Hematopoietic multipotent progenitor cell treated with erythropoietin and hydrocortisone succinate and interleukin-3 and kit ligand, for 8 days (in vitro differentiated cells): ENCODE measurements around the gene KIAA1217.

Source experiments
- DNase-seq: peaks from one replicate; pipeline ENCODE4 v3.0.0-alpha.2; 2015

KIAA1217 gene

DNA sequence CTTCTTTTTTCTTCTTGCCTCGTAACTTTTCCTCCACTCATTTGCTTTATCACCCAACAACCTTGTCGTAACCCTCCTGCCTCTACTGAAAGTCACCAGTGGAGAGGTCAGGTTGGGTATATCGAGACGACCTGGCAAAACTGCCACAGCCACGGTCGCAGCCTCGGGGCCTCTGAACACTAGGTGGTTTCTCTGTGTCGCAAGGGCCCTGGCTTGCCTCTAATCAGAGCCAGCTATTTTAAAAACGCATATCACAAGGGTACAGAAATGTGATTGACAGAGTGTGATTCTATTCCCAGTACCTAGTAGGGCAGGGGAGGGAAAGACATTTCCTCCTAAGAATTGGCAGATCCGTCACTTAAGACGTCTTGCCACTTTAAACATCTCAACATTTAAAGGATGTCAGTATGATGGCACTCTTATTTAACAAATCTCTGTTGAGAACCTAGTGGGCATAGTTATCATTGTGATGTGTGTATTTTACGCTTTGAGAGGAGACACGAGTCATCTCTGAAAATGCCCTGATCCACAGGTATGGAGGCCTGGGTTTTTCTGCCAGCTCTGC, 317.2 kb downstream of the KIAA1217 start:
- DNase-seq = no peak

DNA sequence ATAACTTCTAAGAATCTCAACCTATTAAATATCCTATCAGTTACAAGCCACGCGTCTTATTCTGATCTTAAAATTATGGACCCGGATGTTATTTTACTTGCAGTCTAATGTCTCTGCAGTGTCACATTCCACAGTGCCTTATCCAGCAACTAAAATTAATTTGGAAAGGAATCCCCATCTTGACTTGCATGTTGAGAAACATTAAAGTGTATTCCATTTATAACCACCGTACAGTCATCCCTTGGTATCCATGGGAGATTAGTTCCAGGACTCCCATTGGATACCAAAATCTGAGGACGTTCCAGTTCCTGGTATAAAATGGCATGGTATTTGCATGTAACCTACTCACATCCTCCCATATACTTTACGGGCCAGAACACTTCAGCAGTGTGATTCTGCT, 320.0 kb downstream of the KIAA1217 start:
- DNase-seq = no peak

DNA sequence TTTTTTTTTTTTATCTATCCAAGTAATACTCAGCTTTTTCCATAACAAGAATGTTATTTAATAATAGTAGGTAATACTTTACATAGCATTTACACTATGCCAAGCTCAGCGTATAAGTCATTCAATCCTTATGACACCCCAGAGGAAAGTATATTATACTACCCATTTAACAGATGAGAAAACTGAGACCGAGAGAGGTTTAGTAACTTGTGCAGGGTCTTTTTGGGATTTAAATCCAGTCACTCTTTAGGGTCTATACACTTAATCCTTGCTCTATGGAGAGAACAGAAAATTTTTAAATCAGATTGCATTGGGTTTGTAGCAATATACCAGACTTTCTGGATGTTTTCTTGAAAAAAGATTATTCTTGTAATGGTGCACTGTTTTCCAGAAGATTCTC, 322.5 kb downstream of the KIAA1217 start:
- no peak for DNase-seq

DNA sequence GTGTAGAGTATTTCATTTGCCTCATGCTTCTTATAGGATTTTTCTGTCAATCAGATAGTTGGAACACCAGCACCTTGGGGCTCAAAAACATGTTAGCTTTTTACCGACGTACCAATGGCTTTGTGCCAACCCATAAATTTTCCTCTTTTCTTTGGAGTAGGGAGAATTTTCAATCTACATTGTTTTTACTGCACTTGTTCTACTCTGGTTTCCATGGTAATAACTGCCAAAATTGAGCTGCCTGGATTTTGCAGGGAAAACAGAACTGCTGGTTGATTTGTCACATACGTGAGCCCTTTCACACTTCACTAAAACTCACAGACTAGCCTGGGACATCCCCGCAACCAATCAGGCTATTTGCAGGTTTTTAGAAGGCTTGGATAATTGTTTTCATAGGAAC, 325.0 kb downstream of the KIAA1217 start:
- DNase-seq = no peak

DNA sequence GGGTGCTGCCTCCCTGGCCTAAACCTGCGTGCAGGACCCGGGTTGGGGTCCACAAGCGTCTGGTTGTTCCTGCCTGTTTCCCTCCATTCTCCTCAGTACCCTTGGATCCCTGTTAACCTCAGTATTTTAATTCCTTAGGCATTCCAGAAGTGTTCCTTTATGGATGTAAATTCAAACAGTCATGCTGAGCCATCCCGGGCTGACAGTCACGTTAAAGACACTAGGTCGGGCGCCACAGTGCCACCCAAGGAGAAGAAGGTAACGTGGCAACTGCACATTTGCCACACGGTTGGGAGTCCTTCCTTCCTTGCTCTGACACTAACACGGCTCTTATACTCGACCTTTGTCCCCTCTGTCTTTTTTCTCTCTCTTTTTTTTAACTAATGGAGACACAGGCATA, 327.7 kb downstream of the KIAA1217 start:
- DNase-seq = no peak

DNA sequence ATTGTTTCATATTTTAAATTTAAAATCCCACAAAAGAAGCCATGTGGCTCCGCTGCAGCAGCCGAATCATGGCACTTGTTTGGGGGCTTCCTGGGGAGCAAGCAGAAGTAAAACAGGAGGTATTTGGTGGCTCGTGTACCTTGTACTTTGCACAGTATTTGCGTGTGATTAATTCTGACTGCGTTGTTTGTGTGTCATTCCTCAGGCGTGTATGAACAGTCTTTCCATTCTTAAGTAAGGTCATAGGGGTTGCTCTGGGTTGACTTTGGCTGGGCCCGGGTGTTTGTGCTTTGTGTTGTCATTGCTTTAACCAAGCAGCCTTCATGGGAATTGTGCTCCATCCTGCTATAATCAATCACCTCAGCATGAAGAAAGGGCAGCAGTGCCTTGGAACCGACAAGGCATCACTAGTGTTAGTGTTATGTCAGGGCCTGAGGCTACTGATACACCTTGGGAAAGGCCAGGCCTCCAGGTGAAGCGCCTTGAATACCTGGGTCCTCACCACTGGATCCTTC, 332.4 kb downstream of the KIAA1217 start:
- no peak for DNase-seq

DNA sequence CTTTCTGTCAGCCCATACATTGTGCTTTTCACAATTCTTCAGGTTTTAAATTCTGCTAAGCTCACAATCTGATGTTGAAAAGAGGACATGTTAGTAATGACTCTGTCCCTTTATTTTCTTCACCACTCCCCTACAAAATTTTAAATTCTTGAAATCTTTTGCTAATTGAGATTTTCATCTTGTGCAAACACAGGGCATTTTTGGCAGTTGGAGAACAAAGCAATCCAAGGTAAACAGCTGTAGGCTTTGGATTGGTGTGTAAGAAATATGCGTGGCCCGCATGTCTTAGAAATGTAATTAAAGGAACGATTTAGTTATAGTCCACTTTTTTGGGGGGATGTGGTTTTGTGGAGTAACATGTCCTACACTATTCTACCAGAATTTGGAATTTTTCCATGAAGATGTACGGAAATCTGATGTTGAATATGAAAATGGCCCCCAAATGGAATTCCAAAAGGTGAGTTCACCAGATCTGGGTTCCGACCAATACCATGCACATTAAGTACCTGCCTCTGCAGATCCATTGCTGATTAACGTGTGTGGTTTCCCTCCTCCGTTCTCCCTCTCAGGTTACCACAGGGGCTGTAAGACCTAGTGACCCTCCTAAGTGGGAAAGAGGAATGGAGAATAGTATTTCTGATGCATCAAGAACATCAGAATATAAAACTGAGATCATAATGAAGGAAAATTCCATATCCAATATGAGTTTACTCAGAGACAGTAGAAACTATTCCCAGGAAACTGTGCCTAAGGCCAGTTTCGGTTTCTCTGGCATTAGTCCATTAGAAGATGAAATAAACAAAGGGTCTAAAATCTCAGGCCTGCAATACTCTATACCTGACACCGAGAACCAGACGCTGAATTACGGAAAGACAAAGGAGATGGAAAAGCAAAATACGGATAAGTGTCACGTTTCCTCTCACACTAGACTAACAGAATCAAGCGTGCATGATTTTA, 333.7 kb downstream of the KIAA1217 start:
- DNase-seq = no peak

DNA sequence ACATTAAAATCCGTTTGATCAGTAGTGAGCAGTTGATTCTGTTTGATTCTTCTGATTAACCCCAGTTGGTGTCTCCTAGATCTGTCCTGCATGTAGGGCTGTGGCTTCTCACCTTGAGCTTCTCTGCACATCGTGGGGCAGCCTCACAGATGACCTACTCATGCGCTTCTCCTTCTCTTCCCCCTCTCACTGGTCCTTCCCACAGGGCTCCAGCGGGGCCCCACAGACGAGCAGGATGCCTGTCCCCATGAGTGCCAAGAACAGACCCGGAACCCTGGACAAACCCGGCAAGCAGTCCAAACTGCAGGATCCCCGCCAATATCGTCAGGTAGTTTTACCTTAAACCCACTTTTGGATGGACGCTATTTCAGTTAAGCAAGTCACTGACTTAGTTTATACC, 335.8 kb downstream of the KIAA1217 start:
- no peak for DNase-seq

DNA sequence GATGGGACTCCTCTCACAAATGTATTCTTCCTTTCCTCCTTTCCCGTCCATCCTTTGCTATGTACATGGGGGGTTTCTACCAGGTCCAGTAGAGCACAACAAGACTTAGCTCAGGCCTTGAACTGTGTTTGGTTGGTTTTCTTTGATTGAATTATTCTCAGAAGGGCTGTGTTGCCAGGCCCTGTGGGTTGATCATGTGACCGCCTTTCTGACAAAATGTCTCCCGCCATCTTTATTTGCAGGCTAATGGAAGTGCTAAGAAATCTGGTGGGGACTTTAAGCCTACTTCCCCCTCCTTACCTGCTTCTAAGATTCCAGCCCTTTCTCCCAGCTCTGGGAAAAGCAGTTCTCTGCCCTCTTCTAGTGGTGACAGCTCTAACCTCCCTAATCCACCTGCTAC, 336.6 kb downstream of the KIAA1217 start:
- DNase-seq = no peak

DNA sequence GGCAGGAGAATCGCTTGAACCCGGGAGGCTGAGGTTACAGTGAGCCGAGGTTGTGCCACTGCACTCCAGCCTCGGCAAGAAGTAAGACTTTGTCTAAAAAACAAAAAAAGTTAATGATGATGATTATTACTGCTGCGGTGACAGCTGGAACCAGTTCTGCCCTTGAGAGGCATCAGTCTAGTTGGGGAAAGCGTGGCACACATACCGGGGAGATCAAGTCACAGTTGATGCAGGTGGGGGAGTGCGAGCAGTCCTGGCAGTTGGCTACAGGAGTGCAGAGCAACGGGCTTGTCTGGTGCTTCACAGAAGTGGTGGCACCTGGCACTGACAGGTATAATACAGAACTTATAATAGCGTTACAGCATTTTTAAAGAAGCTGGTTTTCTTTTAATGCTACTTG, 341.7 kb downstream of the KIAA1217 start:
- no peak for DNase-seq

DNA sequence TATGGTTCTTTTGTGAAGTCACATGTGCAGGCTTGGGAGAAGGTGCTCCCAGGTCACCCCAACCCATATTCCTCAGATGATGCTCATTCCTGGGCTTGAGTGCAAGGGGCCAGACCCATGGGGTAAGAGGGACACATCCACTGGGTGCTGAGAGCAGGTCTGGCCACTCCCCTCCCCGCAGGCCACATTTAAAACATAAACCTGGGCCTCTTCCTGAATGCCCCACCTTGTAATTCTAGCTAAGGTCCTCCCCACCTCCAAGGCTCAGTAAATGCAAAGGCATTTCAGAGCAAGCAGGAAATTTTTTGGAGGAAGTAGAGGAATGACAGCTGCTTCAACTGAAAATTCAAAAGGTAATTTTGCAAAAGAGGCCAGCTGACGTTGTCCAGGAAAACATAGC, 342.2 kb downstream of the KIAA1217 start:
- no peak for DNase-seq

DNA sequence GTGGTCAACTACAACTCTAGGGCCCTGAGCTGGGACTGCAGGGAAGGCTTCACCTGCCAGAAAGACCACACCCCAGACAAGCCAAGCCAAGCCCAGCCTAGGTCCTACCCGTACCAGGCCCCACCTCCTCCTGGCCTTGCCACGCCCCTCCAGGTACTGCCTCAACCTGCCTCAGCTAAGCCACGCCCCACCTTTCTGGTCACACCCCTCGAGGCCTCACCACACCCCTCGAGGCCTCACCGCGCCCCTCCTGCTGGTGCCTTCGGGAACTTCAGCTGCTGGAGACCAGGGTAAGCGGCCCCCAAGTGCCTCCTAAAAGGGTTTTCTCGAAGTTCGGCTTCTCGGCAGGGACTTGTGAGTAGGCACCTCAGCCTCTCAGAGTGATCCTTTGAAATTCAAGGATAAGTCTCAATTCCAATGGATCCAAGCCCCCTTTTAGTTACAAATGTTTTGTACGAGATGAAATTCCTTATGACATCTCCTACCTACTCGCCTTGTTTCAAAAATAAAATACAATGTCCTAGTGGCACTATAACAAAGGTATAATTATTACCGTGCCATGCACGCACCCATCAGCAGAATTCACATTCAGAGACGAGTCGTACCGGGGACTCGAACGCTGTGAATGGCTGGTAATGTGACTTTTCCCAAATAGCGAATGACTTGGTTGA, 343.5 kb downstream of the KIAA1217 start:
- DNase-seq = no peak

DNA sequence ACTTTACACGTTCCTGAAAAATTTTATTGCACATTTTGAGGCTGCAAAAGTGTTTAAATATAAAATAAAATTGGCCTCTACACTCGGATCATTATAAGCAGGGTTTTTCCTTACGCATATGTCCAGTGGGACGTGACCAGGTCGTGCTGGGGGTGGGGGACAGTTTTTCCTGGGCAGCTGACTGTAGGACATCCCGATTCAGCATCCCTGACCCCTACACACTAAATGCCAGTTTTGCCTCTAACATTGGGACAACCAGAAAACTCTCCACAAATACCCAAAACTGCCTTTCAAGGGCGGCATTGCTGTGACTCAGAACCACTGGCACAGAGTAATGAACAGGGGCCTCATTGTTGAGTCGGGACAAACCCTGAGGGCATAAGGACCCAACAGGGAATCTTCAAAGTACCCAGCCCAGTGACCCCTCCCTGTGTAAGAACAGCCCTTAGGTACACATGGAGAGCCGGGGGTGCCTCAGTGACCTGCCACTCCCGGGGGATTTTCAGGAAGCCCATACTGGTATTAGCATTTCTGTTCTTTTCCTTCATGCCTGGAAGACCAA, 344.2 kb downstream of the KIAA1217 start:
- no peak for DNase-seq

DNA sequence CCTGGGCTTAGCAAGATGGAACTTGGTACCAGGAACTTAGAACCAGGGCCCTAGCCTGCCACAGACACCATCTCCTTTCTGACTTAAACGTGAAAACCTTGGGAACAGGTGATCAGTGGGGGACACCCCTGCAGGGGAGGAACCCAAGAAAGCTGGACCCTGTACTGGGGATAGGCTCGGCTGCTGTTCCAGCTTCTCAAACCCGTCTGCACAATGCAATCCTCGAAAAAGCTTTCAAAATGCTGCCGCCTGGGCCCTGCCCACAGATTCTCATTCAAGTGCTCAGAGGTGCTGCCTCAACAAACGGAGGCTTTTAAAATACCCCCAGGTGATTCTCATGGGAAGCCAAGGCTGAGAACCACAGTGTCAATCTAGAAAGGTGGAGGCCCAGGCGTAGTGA, 345.1 kb downstream of the KIAA1217 start:
- no peak for DNase-seq

DNA sequence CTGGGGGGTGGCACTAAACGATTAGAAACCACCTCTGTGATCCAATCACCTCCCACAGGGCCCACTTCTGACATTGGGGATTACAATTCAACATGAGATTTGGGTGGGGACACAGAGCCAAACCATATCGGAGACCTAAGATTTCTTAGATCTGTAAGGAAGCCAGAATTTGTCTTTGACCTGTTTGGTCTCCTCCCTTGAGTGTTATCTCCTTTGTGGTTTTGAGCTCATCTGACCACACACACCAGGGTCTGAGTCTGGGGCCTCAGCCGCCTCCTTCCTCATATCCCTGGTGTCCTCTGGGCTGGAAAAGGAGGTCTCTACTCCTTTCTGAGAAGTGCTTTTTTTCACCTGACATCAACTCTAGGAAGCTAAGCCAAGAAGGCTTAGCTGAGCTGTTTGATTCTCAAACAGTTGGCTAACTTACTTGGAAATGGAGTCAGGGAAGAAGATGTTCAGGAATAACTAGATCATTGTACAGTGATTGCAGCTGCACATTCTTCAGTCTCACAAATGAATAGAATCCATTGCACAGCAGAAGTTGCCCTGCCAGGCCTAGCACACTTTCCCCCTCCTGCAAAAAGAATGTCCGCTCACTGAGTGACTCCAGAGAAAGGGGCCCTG, 347.3 kb downstream of the KIAA1217 start:
- peak; percentile 27 for DNase-seq

DNA sequence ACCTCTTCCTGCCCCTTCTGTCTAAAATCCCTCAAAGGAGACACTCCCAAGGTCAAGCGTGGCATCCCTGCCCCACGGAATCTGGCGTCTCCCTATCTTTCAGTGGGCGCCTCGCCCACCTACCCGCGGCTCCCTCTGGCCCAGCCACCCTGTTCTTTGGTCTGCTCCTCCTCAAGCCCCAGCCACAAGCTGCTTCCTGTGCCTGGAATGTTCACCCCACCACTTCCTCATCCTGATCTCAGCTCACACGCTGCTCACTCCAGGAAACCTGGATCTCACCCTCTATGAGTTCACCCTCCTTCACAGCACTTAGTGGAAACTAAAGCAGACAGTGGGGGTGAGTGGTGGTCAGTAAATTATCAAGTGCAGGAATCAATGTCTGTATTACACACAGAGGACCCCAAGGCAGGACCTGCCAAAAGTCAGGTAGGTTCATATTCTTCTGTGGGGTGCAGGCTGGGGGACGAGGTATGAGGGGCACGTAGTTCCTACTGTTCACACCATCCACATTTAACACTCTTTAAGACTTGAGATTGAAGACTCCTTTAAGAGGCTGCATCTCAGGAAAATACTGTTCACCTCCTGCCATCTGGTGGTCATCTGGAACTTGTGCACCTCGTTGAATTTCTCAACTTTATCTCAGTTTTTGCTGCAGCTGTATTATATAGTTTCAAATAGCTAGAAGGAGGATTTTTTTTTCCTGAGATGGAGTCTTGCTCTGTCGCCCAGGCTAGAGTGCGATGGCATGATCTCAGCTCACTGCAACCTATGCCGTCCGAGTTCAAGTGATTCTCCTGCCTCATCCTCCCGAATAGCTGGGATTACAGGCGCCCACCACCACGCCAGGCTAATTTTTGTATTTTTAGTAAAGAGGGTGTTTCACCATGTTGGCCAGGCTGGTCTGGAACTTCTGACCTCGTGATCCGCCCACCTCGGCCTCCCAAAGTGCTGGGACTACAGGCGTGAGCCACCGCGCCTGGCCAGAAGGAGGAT, 348.1 kb downstream of the KIAA1217 start:
- peak; percentile 84 for DNase-seq

DNA sequence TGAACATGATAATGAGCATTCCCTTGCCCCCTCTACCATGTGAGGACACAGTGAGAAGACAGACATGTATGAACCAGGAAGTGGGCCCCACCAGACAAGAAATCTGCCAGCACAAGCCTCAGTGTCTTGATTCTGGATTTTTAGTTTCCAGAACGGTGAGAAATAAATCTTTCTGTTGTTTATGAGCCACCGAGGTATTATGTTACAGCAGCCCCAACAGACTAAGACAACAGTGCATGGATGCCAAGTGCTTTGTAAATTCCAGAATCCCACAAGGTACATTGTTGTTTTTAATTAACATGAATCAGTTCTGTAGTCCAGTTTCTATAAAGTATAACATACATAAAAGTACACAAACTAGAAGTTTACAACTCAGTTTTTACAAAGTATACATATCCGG, 352.5 kb downstream of the KIAA1217 start:
- DNase-seq = no peak

DNA sequence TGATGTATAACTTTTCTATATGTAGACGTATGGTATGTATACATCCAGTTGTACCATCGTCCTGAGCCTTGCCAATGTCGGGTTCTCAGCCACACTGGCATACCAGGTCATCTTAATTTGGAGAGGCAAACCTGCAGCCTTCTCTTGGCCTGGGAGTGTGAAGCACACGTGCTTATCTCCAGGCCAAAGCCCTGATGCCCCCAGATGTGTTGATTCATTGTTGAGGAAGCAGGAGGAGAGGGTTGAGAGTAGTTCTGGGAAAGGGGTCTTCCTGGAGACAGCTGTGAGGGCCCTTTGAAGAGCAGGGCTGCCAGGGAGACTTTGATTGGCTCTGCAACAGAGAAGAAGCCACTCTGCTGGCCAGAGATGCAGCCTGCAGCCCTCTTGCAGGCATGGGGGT, 359.1 kb downstream of the KIAA1217 start:
- peak; percentile 71 for DNase-seq

DNA sequence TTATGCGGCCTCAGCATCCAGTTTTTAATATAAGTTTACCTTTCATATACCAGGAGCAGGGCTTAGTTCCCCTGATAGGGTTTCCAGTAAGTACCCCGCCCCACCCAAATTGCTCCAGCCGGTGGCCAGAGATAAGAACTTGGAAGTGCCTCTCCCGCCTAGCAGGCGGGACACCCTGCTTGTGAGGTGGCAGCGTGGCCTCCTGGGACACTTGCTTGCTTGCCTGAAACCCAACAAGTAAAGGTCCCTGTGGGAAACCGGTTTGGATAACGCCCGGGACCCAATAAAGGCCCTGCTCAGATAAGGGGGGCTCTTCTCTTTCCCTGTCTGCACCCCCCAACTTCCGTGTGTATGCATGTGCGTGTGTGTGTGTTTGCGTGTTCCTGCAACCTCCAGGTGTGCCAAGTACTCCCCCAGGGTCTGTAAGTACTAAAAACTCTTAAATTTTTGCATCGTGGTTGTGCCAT, 360.4 kb downstream of the KIAA1217 start:
- DNase-seq = peak; percentile 98

DNA sequence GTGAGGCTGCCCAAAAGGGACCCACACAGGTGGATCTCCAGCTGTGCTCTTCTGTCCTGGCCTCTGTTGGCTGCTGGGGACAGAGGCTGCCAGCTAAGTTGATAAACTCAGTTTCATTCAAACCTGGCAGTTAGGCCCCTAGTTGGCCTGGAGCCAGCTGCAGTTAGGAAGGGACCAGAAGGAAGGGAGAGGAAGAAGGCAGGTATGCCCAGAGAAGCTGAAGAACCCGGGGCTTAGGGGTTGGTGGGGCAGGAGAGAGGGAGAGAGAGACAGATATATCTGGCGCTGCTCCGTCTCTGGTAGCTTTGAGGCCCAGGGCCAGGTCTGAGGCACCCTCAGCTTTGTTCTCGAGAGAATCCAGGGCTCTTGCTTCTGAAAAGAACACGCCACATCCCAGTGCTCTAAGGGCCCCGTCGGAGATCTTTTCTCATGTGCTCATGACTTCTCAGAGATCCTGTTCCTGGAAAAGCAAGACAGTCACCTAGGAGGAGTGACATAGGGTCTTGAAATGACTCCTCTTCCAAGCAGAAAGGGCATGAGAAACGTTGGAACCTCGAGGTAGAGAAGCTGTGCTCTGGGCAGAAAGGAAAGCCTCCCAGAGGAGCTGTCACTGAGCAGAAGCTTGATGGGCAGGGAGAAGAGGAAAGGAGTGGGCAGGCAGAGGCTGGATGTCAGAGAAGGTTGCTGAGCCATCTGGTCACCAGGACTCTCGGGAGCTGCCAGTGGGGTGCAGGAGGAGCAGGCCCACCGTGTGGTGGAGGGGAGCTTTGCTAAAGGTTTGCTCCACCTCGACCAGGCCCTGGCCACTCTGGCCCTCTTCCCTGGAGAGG, 361.1 kb downstream of the KIAA1217 start:
- peak; percentile 87 for DNase-seq
